Prostate gland (tissue), 2 donors: Measurements from ENCODE around the gene MRNIP.

Source experiments
- POLR2A ChIP-seq: fragments of 450-650 bp; IDR thresholded peaks from one replicate; pipeline ENCODE4 v1.6.1; 2016; ENCODE audit warnings: antibody characterized with exemption, mild to moderate bottlenecking
- POLR2AphosphoS5 ChIP-seq: sonication (generic); formaldehyde crosslinking; IDR thresholded peaks from one replicate; pipeline ENCODE4 v1.6.1; 2017; ENCODE audit warnings: antibody characterized with exemption
- TF ChIP-seq, protein P1 (sequence below), 4 experiments: fragments of 200-600 bp in 2 of 4; fragments of 450-650 bp in 2 of 4; sonication (generic) in 2 of 4; IDR thresholded peaks; 1 replicate in 3 of 4; 2 replicates in 1 of 4; pipeline ENCODE4 v1.5.1; 2016 to 2019; ENCODE audit warnings: antibody characterized with exemption in 4 of 4, mild to moderate bottlenecking in 2 of 4, moderate library complexity in 2 of 4

DNA sequence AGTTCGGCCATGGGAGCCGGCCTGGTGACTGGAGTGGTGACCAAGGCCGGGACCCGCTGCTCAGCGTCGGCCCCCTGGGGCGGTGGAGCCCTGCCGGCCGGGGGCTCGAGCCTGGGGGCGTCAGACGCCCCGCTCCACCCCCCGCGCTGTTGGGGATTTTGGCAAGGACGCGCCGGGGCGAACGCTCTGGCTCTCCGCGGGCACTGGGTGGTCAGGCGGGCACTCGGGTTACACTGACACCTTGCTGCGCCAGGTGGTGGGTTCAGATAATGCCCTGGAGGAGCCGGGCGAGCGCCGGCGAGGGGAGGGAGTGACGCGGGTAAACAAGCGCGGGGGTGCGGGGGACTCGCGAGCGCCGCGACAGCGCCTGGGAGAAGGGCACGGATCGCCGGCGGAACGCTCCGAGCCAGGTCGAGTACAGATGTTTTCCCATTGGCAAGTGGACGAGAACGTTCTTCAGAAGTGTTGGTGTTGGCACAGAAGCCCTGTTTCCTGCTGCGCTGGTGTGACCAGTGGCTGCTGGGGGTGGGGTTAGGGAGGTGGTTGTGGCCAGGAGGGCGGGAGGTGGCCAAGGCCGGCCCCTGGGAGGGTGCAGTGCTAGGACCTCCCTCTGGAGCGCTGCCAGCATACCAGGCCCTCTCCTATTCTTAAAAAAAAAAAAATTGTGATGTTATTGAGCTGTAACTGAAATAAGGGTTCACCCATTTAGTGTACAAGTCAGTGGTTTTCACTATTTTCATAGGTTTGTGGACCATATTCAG lies 37.1 kb downstream of the MRNIP start:
- TF ChIP-seq, protein P1, sequence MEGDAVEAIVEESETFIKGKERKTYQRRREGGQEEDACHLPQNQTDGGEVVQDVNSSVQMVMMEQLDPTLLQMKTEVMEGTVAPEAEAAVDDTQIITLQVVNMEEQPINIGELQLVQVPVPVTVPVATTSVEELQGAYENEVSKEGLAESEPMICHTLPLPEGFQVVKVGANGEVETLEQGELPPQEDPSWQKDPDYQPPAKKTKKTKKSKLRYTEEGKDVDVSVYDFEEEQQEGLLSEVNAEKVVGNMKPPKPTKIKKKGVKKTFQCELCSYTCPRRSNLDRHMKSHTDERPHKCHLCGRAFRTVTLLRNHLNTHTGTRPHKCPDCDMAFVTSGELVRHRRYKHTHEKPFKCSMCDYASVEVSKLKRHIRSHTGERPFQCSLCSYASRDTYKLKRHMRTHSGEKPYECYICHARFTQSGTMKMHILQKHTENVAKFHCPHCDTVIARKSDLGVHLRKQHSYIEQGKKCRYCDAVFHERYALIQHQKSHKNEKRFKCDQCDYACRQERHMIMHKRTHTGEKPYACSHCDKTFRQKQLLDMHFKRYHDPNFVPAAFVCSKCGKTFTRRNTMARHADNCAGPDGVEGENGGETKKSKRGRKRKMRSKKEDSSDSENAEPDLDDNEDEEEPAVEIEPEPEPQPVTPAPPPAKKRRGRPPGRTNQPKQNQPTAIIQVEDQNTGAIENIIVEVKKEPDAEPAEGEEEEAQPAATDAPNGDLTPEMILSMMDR (IDR thresholded peaks at IDR 0.05): peak in 1 of 4 experiments; percentile 37
- TF ChIP-seq POLR2AphosphoS5: peak; percentile 99
- peak; percentile 97 for TF ChIP-seq POLR2A
